K562 (cell line): ENCODE results near the gene KRTAP4-11. TPM values are rescaled to one million over a fixed set of nuclear protein-coding genes. Genes with fewer than 3 reads are reported as not detected.

Experiments used
- ATAC-seq: fragments of 200-7000 bp; cut with Tn5 transposase; 3 replicates; pipeline ENCODE4 v1.9.1; 2020; ENCODE audit warnings: moderate library complexity
- BruUV-seq: library from RNA; stranded (reverse); fragments of 400-500 nt; replicated peaks from 2 replicates; lab custom pipeline; 2021; lab: Mats Ljungman, UMichigan
- CTCF ChIA-PET: fragments of 300-600 bp; formaldehyde crosslinking; extraction: SDS; loops from one replicate; lab custom pipeline; 2021; ENCODE audit warnings: low intra/inter-chr PET ratio; lab: Yijun Ruan, JAX
- POLR2A ChIA-PET: fragments of 300-600, 350-650 bp; sonication (Branson Sonifier 250); formaldehyde crosslinking; extraction: SDS; loops from one replicate; lab custom pipeline; 2021; ENCODE audit warnings: antibody characterized with exemption, inconsistent platforms; lab: Yijun Ruan, JAX
- DNase-seq, 4 experiments: peaks; one replicate each; pipeline versions ENCODE4 v3.0.0 to v3.0.0-alpha.2; 2011 to 2018; ENCODE audit warnings: low spot score in 3 of 4, mixed read lengths in 3 of 4; ENCODE audit errors: extremely low read depth in 1 of 4
- FAIRE-seq: peaks from 2 replicates; lab custom pipeline; 2011; peaks lifted over from hg19 to GRCh38; lab: Jason Lieb, UNC
- H2AFZ ChIP-seq: 2 replicates; pipeline ENCODE4 v1.6.0; 2011; ENCODE audit warnings: low read depth, low read length, control low read depth, inconsistent platforms
- H3K27ac ChIP-seq: fragments of 200-600 bp; 3 replicates; pipeline ENCODE4 v1.8.0; 2011; ENCODE audit warnings: low read depth, mild to moderate bottlenecking, control low read depth, inconsistent platforms, low read length, moderate library complexity, mixed read lengths; ENCODE audit errors: extremely low read depth
- H3K27me3 ChIP-seq, 2 experiments: fragments of 300-600 bp in 1 of 2; 2 replicates in 1 of 2; 3 replicates in 1 of 2; pipeline versions ENCODE4 v1.6.0 to v1.8.0; 2011; ENCODE audit warnings: inconsistent platforms in 2 of 2, low read length in 2 of 2, mild to moderate bottlenecking in 1 of 2, mixed read lengths in 1 of 2, moderate library complexity in 1 of 2; ENCODE audit not compliant: control insufficient read depth in 2 of 2, insufficient read depth in 2 of 2
- H3K36me3 ChIP-seq: fragments of 300-600 bp; 3 replicates; pipeline ENCODE4 v1.8.0; 2011; ENCODE audit warnings: mild to moderate bottlenecking, low read length, inconsistent platforms; ENCODE audit not compliant: control insufficient read depth, insufficient read depth
- H3K4me1 ChIP-seq, 2 experiments: fragments of 200-600 bp in 1 of 2; replicated peaks in 1 of 2; 2 replicates in 1 of 2; 3 replicates in 1 of 2; pipeline versions ENCODE4 v1.5.1 to v1.8.0; 2011; ENCODE audit warnings: inconsistent platforms in 2 of 2, low read length in 2 of 2, mild to moderate bottlenecking in 1 of 2, mixed read lengths in 1 of 2, moderate library complexity in 1 of 2; ENCODE audit not compliant: control insufficient read depth in 2 of 2, insufficient read depth in 2 of 2
- H3K4me2 ChIP-seq: 2 replicates; pipeline ENCODE4 v1.6.1; 2011; ENCODE audit warnings: low read length, control low read depth, inconsistent platforms, mixed read lengths; ENCODE audit not compliant: insufficient read depth
- H3K4me3 ChIP-seq: fragments of 200-600 bp; sonication (generic), shearing (Covaris generic); 2 replicates; pipeline ENCODE4 v1.5.1; 2016; ENCODE audit warnings: control low read depth, inconsistent platforms
- H3K79me2 ChIP-seq: fragments of 200-600 bp; 3 replicates; pipeline ENCODE4 v1.8.0; 2011; ENCODE audit warnings: low read length, inconsistent platforms; ENCODE audit not compliant: control insufficient read depth, insufficient read depth
- H3K9ac ChIP-seq, 2 experiments: 2 replicates each; pipeline versions ENCODE4 v1.6.0 to v1.6.1; 2011; ENCODE audit warnings: low read depth in 2 of 2, low read length in 2 of 2, control low read depth in 1 of 2, inconsistent platforms in 1 of 2, mild to moderate bottlenecking in 1 of 2, mixed read lengths in 1 of 2; ENCODE audit not compliant: insufficient read depth in 1 of 2
- H3K9me1 ChIP-seq: one replicate; pipeline ENCODE4 v1.6.0; 2011; ENCODE audit warnings: inconsistent platforms, mild to moderate bottlenecking, low read length, moderate library complexity; ENCODE audit not compliant: control insufficient read depth, insufficient read depth
- H3K9me3 ChIP-seq: replicated peaks from 2 replicates; pipeline ENCODE4 v1.5.1; 2011; ENCODE audit warnings: low read depth, low read length, inconsistent platforms; ENCODE audit not compliant: control insufficient read depth, insufficient read depth
- H4K20me1 ChIP-seq: replicated peaks from 2 replicates; pipeline ENCODE4 v1.6.1; 2011; ENCODE audit warnings: low read length, inconsistent platforms, mixed read lengths; ENCODE audit not compliant: control insufficient read depth, insufficient read depth
- BCL6 ChIP-seq: fragments of 250-450 bp; sonication (Bioruptor Pico); IDR thresholded peaks from 2 replicates; pipeline ENCODE4 v1.4.0; 2020
- GATAD2B ChIP-seq: fragments of 450-650 bp; IDR thresholded peaks from 2 replicates; pipeline ENCODE4 v1.6.1; 2017; ENCODE audit warnings: mild to moderate bottlenecking, borderline replicate concordance
- LEF1 ChIP-seq: fragments of 450-650 bp; IDR thresholded peaks from 2 replicates; pipeline ENCODE4 v1.6.1; 2016; ENCODE audit warnings: mild to moderate bottlenecking
- MCM7 ChIP-seq, 2 experiments: fragments of 450-650 bp; IDR thresholded peaks; 2 replicates each; pipeline ENCODE4 v1.6.1; 2016 to 2018
- POLR2H ChIP-seq: IDR thresholded peaks from 2 replicates; pipeline ENCODE4 v1.6.1; 2016; ENCODE audit warnings: missing genetic modification characterization, low read depth, mild to moderate bottlenecking, control low read depth, missing compliant biosample characterization, moderate library complexity
- PTRF ChIP-seq: fragments of 450-650 bp; IDR thresholded peaks from 2 replicates; pipeline ENCODE4 v1.6.1; 2016; ENCODE audit warnings: mild to moderate bottlenecking, missing genetic modification characterization, missing compliant biosample characterization
- TBP ChIP-seq: optimal IDR thresholded peaks from 2 replicates; pipeline ENCODE3; 2011; ENCODE audit warnings: low read depth, low read length, improper control_type of control experiment
- ZBTB2 ChIP-seq: fragments of 450-650 bp; IDR thresholded peaks from 2 replicates; pipeline ENCODE4 v1.6.1; 2016; ENCODE audit warnings: antibody characterized with exemption
- ZFP36 ChIP-seq: fragments of 150-350 bp; IDR thresholded peaks from 2 replicates; pipeline ENCODE4 v1.6.1; 2018; ENCODE audit warnings: low read length, low read depth; ENCODE audit not compliant: partially characterized antibody
- ZNF551 ChIP-seq: fragments of 250-450 bp; sonication (Bioruptor Pico); IDR thresholded peaks from 2 replicates; pipeline ENCODE4 v1.5.0; 2021; ENCODE audit warnings: mild to moderate bottlenecking, moderate library complexity
- ZNF764 ChIP-seq: fragments of 250-450 bp; sonication (Bioruptor Pico); IDR thresholded peaks from 2 replicates; pipeline ENCODE4 v1.4.0; 2020; ENCODE audit warnings: low read depth, mild to moderate bottlenecking, moderate library complexity
- WGBS: fragments of 100-300 bp; shearing (Covaris generic); methylation state at CpG from one replicate; pipeline ENCODE4 v1.1.6; 2016; ENCODE audit warnings: low coverage, mixed read lengths; ENCODE audit not compliant: insufficient coverage; ENCODE audit errors: missing lambda C conversion rate; 5-methylcytosine and 5-hydroxymethylcytosine counted together
- in situ Hi-C: fragments of 300-500 bp; cut with MboI; formaldehyde crosslinking; loops from 4 replicates; pipeline ENCODE4 v1.15.0; 2018; ENCODE audit warnings: inconsistent platforms, mixed read lengths
- intact Hi-C: fragments of 100-400 bp; cut with micrococcal nuclease; formaldehyde crosslinking; loops from 2 replicates; pipeline ENCODE4 v1.14.2; 2022
- polyA plus RNA-seq, 8 experiments: library from polyadenylated mRNA; depleted of rRNA in 4 of 8; stranded (reverse) in 5 of 8; unstranded in 3 of 8; fragments of >200 nt; fragmentation: Nextera tagmentation in 2 of 8; fragmentation: Illumina TruSeq in 1 of 8; extraction: Ambion mirVana in 2 of 8; extraction: Trizol in 1 of 8; gene quantifications; 2 replicates each; pipeline versions ENCODE4 v1.2.1 to v1.2.3, GENCODE V29; 2011 to 2014; ENCODE audit warnings: inconsistent platforms in 1 of 8, missing spikeins in 1 of 8
- total RNA-seq, 7 experiments: library from RNA; depleted of rRNA in 6 of 7; stranded (reverse); fragments of >200 nt in 6 of 7; fragmentation: Illumina TruSeq in 2 of 7; extraction: Trizol in 2 of 7; gene quantifications; 2 replicates each; pipeline versions ENCODE4 v1.2.1 to v1.2.3, GENCODE V29; 2011 to 2021; ENCODE audit warnings: low replicate concordance in 1 of 7

KRTAP4-11 gene
- total and polyA plus RNA-seq, 9 of the 15 experiments (the other 6 are each of a cell fraction or from before 2014, with no cell fraction given): not detected

- no peak for DNase-seq
- in situ Hi-C loops: no loop called here
- FAIRE-seq: no peak
- Histone ChIP-seq H3K27me3 (no peaks in the 10 kb centered on the region), H3K27ac (no peak overlapping the region), H4K20me1 (no peaks in the 10 kb centered on the region), H3K4me2 (no peak overlapping the region), H3K79me2 (no peaks in the 10 kb centered on the region), H3K9me1 (no peaks in the 10 kb centered on the region), H3K4me3 (no peak overlapping the region), H3K36me3 (no peaks in the 10 kb centered on the region), H3K9me3 (no peaks in the 10 kb centered on the region), H3K4me1 (no peaks in the 10 kb centered on the region), H2AFZ (no peak overlapping the region), H3K9ac (no peak overlapping the region)
- intact Hi-C loops: no loop called here
- no TSS peak for BruUV-seq
- TF ChIP-seq BCL6 (CRISPR knock-in tag) (no peak), ZBTB2 (no peak), ZNF764 (CRISPR knock-in tag) (no peak), ZNF551 (CRISPR knock-in tag) (no peak), MCM7 (IDR thresholded peaks at IDR 0.05) (no peak), ZFP36 (no peak), LEF1 (no peak), PTRF (tag) (no peak), POLR2H (tag) (no peak), TBP (no peak), GATAD2B (no peak)
- ATAC-seq: no peak
- WGBS: 0% methylated on average over 1 of the region's 1 CpG
- ChIA-PET POLR2A (no interaction called here), CTCF (no interaction called here)
Observed at GRCh38 chr17:41103896-41104295, 14.3 kb downstream of the KRTAP4-11 start.
